HepG2 (cell line): Measurements from ENCODE around the gene COA5. TPM values are rescaled to one million over a fixed set of nuclear protein-coding genes. Genes with fewer than 3 reads are reported as not detected.

ENCODE experiments used
- ATAC-seq: fragments of 200-7000 bp; cut with Tn5 transposase; 3 replicates; pipeline ENCODE4 v1.9.1; 2020; ENCODE audit warnings: mild to moderate bottlenecking, moderate library complexity
- BruUV-seq: library from RNA; stranded (reverse); fragments of 400-500 nt; replicated peaks from 2 replicates; lab custom pipeline; 2021; lab: Mats Ljungman, UMichigan
- CTCF ChIA-PET: fragments of 300-600 bp; formaldehyde crosslinking; extraction: SDS; loops from one replicate; lab custom pipeline; 2021; ENCODE audit warnings: low total read pairs, inconsistent platforms, low intra/inter-chr PET ratio; lab: Yijun Ruan, JAX
- POLR2A ChIA-PET: fragments of 350-600 bp; sonication (Branson Sonifier 250); formaldehyde crosslinking; loops from one replicate; lab custom pipeline; 2020; ENCODE audit warnings: antibody characterized with exemption, inconsistent platforms; lab: Yijun Ruan, JAX
- DNase-seq: peaks from one replicate; pipeline ENCODE4 v3.0.0-alpha.2; 2015; ENCODE audit warnings: low spot score
- FAIRE-seq: peaks from 3 replicates; lab custom pipeline; 2011; peaks lifted over from hg19 to GRCh38; lab: Jason Lieb, UNC
- H2AFZ ChIP-seq: one replicate; pipeline ENCODE4 v1.6.1; 2011; ENCODE audit warnings: low read length, inconsistent platforms
- H3K27ac ChIP-seq: fragments of 300-600 bp; 3 replicates; pipeline ENCODE4 v1.8.0; 2011; ENCODE audit warnings: mixed run types, mild to moderate bottlenecking, mixed read lengths, low read length, inconsistent platforms; ENCODE audit not compliant: insufficient read depth; ENCODE audit errors: extremely low read length
- H3K27me3 ChIP-seq, 2 experiments: fragments of 200-600 bp in 1 of 2; 2 replicates in 1 of 2; 3 replicates in 1 of 2; pipeline versions ENCODE4 v1.6.0 to v1.8.0; 2011; ENCODE audit warnings: low read length in 2 of 2, mild to moderate bottlenecking in 2 of 2, moderate library complexity in 2 of 2, inconsistent platforms in 1 of 2; ENCODE audit not compliant: insufficient read depth in 2 of 2, control insufficient read depth in 1 of 2
- H3K36me3 ChIP-seq, 2 experiments: fragments of 200-600 bp in 1 of 2; replicated peaks in 1 of 2; 2 replicates in 1 of 2; 3 replicates in 1 of 2; pipeline versions ENCODE4 v1.5.1 to v1.8.0; 2011; ENCODE audit warnings: low read length in 2 of 2, inconsistent platforms in 1 of 2; ENCODE audit not compliant: insufficient read depth in 2 of 2, control insufficient read depth in 1 of 2
- H3K4me1 ChIP-seq: 2 replicates; pipeline ENCODE4 v1.5.1; 2012; ENCODE audit warnings: low read length, inconsistent platforms; ENCODE audit not compliant: insufficient read depth
- H3K4me2 ChIP-seq: 2 replicates; pipeline ENCODE4 v1.6.0; 2011; ENCODE audit warnings: low read depth, low read length, inconsistent platforms
- H3K4me3 ChIP-seq, 3 experiments: fragments of 200-600 bp in 1 of 3; sonication (generic), shearing (Covaris generic) in 1 of 3; replicated peaks in 1 of 3; 2 replicates each; pipeline ENCODE4 v1.5.1; 2011 to 2016; ENCODE audit warnings: low read length in 3 of 3, inconsistent platforms in 2 of 3, low read depth in 2 of 3, mild to moderate bottlenecking in 2 of 3, control low read depth in 1 of 3, mixed read lengths in 1 of 3; ENCODE audit not compliant: insufficient read depth in 1 of 3
- H3K79me2 ChIP-seq: one replicate; pipeline ENCODE4 v1.6.1; 2011; ENCODE audit warnings: low read length, inconsistent platforms; ENCODE audit not compliant: insufficient read depth
- H3K9ac ChIP-seq: 2 replicates; pipeline ENCODE4 v1.6.0; 2011; ENCODE audit warnings: mild to moderate bottlenecking, low read depth, low read length, inconsistent platforms; ENCODE audit not compliant: insufficient read depth
- H3K9me3 ChIP-seq: 2 replicates; pipeline ENCODE4 v1.5.1; 2012; ENCODE audit warnings: mild to moderate bottlenecking, low read length
- H4K20me1 ChIP-seq: 2 replicates; pipeline ENCODE4 v1.6.0; 2011; ENCODE audit warnings: inconsistent platforms, mild to moderate bottlenecking, low read length, moderate library complexity; ENCODE audit not compliant: insufficient read depth
- ATRX ChIP-seq: sonication (generic); formaldehyde crosslinking; IDR thresholded peaks from 2 replicates; pipeline ENCODE4 v1.4.0; 2020; ENCODE audit warnings: missing genetic modification reagents, borderline replicate concordance
- BORCS8-MEF2B ChIP-seq: sonication (generic); formaldehyde crosslinking; IDR thresholded peaks from 2 replicates; pipeline ENCODE4 v1.8.0; 2022; ENCODE audit warnings: mild to moderate bottlenecking, missing genetic modification reagents
- KDM2A ChIP-seq: sonication (generic); formaldehyde crosslinking; IDR thresholded peaks from 2 replicates; pipeline ENCODE4 v1.4.0; 2020; ENCODE audit warnings: low read depth, missing genetic modification reagents, borderline replicate concordance
- KLF15 ChIP-seq: sonication (generic); formaldehyde crosslinking; IDR thresholded peaks from 2 replicates; pipeline ENCODE4 v1.8.1; 2023; ENCODE audit warnings: borderline replicate concordance, mild to moderate bottlenecking, inconsistent platforms, missing genetic modification reagents, mixed read lengths
- MEIS2 ChIP-seq: sonication (generic); formaldehyde crosslinking; IDR thresholded peaks from 2 replicates; pipeline ENCODE4 v1.9.0; 2021; ENCODE audit warnings: mild to moderate bottlenecking, missing genetic modification reagents
- SETDB1 ChIP-seq: sonication (generic); formaldehyde crosslinking; IDR thresholded peaks from 2 replicates; pipeline ENCODE4 v1.5.1; 2020; ENCODE audit warnings: missing genetic modification reagents, mild to moderate bottlenecking, borderline replicate concordance
- STAG1 ChIP-seq: sonication (generic); formaldehyde crosslinking; IDR thresholded peaks from 2 replicates; pipeline ENCODE4 v1.4.0; 2020; ENCODE audit warnings: missing genetic modification reagents
- ZIK1 ChIP-seq: sonication (generic); formaldehyde crosslinking; IDR thresholded peaks from 2 replicates; pipeline ENCODE4 v1.5.0; 2020; ENCODE audit warnings: mild to moderate bottlenecking, low read depth, missing genetic modification reagents, borderline replicate concordance
- ZNF24 ChIP-seq: fragments of 450-650 bp; IDR thresholded peaks from 2 replicates; pipeline ENCODE4 v1.6.1; 2017; ENCODE audit warnings: antibody characterized with exemption, mild to moderate bottlenecking
- ZNF431 ChIP-seq: sonication (generic); formaldehyde crosslinking; IDR thresholded peaks from 2 replicates; pipeline ENCODE4 v1.9.0; 2022; ENCODE audit warnings: missing genetic modification reagents, low read depth, mild to moderate bottlenecking, borderline replicate concordance
- ZZZ3 ChIP-seq: sonication (generic); formaldehyde crosslinking; IDR thresholded peaks from 2 replicates; pipeline ENCODE4 v1.4.0; 2020; ENCODE audit warnings: missing genetic modification reagents, mild to moderate bottlenecking, borderline replicate concordance
- WGBS: methylation state at CpG from one replicate; pipeline ENCODE4 v1.1.6; 2017; ENCODE audit warnings: low lambda C conversion rate; 5-methylcytosine and 5-hydroxymethylcytosine counted together
- in situ Hi-C: cut with HindIII; loops from 2 replicates; pipeline ENCODE4 v1.10.0; 2017; ENCODE audit warnings: low pct_unique_long_range_greater_than_20kb; ENCODE audit not compliant: extremely low pct_ligation_motif_present
- intact Hi-C: fragments of 100-400 bp; cut with micrococcal nuclease; formaldehyde crosslinking; loops from one replicate; pipeline ENCODE4 v1.10.0; 2022; ENCODE audit not compliant: unreplicated experiment
- polyA plus RNA-seq, 8 experiments: library from polyadenylated mRNA; depleted of rRNA in 3 of 8; stranded (reverse) in 7 of 8; unstranded in 1 of 8; fragments of >200 nt; fragmentation: Illumina TruSeq in 4 of 8; extraction: Trizol in 4 of 8; gene quantifications; 2 replicates each; pipeline versions ENCODE4 v1.2.1 to v1.2.3, GENCODE V29; 2011 to 2016; ENCODE audit warnings: low read depth in 4 of 8, missing spikeins in 1 of 8, mixed read lengths in 1 of 8; ENCODE audit not compliant: insufficient read depth in 1 of 8
- total RNA-seq, 5 experiments: library from RNA; depleted of rRNA; stranded (reverse); fragments of >200 nt; fragmentation: Illumina TruSeq; extraction: Trizol; gene quantifications; 2 replicates each; pipeline ENCODE4 v1.2.3, GENCODE V29; 2016; ENCODE audit warnings: low read depth in 1 of 5
- TF ChIP-seq, protein P1 (sequence below): sonication (generic); formaldehyde crosslinking; IDR thresholded peaks from 2 replicates; pipeline ENCODE4 v1.4.0; 2020; ENCODE audit warnings: missing genetic modification reagents
- TF ChIP-seq, protein P2 (sequence below): IDR thresholded peaks from 2 replicates; pipeline ENCODE4 v1.6.1; 2012; ENCODE audit warnings: inconsistent platforms
- TF ChIP-seq, protein P3 (sequence below): sonication (generic); formaldehyde crosslinking; IDR thresholded peaks from 2 replicates; pipeline ENCODE4 v1.4.0; 2020; ENCODE audit warnings: missing genetic modification reagents

Gene COA5
- total and polyA plus RNA-seq, 2 of the 13 experiments (the other 11 are each of a cell fraction or from before 2014, with no cell fraction given) = 43.6 to 64.5 TPM

DNA sequence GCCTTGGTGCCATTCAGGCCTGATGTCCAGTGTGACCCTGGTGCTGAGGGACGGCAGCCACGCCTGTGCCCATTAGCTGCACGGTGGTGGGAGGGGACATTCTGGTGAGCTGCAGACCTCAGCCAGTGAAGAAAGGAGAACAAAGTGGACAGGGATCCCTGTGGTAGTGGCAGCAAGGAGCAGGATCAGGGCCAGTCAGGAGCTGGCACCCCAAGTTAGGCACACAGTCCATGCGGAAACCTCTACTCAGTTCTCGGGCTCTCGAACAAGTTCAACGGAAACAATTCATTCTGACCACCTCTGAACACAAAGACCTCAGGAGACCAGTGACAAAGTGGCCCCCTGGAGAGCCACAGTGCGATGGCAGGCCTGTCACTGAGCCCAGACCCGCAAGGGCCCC lies 30.1 kb downstream of the COA5 start:
- Histone ChIP-seq H3K4me2 (no peak overlapping the region), H2AFZ (no peak overlapping the region), H3K9me3 (no peaks in the 10 kb centered on the region), H3K36me3 (peaks cover 5 to 13% of the 10 kb centered on the region in 2 experiments), H3K9ac (no peak overlapping the region), H3K27me3 (no peaks in the 10 kb centered on the region), H3K27ac (no peak overlapping the region), H3K79me2 (no peaks in the 10 kb centered on the region), H3K4me1 (peaks cover 1% of the 10 kb centered on the region), H4K20me1 (no peaks in the 10 kb centered on the region), H3K4me3 (no peak overlapping the region)
- TF ChIP-seq MEIS2 = no peak
- TF ChIP-seq ZNF431 (CRISPR knock-in tag) = no peak
- TF ChIP-seq KDM2A = no peak
- no peak for TF ChIP-seq ATRX
- TF ChIP-seq ZNF24 = no peak
- no peak for TF ChIP-seq BORCS8-MEF2B (CRISPR knock-in tag)
- TF ChIP-seq, protein P1, sequence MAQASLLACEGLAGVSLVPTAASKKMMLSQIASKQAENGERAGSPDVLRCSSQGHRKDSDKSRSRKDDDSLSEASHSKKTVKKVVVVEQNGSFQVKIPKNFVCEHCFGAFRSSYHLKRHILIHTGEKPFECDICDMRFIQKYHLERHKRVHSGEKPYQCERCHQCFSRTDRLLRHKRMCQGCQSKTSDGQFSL (CRISPR knock-in tag) = no peak
- no peak for TF ChIP-seq STAG1
- TF ChIP-seq, protein P2, sequence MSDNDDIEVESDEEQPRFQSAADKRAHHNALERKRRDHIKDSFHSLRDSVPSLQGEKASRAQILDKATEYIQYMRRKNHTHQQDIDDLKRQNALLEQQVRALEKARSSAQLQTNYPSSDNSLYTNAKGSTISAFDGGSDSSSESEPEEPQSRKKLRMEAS = no peak
- TF ChIP-seq SETDB1 = no peak
- TF ChIP-seq ZIK1 (CRISPR knock-in tag) = no peak
- no peak for TF ChIP-seq ZZZ3 (CRISPR knock-in tag)
- TF ChIP-seq, protein P3, sequence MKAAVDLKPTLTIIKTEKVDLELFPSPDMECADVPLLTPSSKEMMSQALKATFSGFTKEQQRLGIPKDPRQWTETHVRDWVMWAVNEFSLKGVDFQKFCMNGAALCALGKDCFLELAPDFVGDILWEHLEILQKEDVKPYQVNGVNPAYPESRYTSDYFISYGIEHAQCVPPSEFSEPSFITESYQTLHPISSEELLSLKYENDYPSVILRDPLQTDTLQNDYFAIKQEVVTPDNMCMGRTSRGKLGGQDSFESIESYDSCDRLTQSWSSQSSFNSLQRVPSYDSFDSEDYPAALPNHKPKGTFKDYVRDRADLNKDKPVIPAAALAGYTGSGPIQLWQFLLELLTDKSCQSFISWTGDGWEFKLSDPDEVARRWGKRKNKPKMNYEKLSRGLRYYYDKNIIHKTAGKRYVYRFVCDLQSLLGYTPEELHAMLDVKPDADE (CRISPR knock-in tag) = no peak
- no peak for TF ChIP-seq KLF15 (CRISPR knock-in tag)
- POLR2A ChIA-PET = no interaction called here
- FAIRE-seq (no peak), DNase-seq (no peak), ATAC-seq (no peak)
- 89% methylated on average over 9 of the region's 9 CpGs for WGBS
- BruUV-seq = no TSS peak
- intact Hi-C loops (no loop called here), in situ Hi-C loops (no loop called here)
- CTCF ChIA-PET = no interaction called here
